Gastrocnemius medialis (tissue), 4 donors: ENCODE results near the gene CBX2. TPM values are rescaled to one million over a fixed set of nuclear protein-coding genes. Genes with fewer than 3 reads are reported as not detected.

Source experiments
- ATAC-seq, 2 donors: fragments of 150-250 bp; one replicate each; pipeline ENCODE4 v1.9.1; 2016
- DNase-seq, 2 donors: peaks; one replicate each; pipeline ENCODE4 v3.0.0-alpha.2; 2019
- H3K27ac ChIP-seq, 4 donors: fragments of 200-600 bp; sonication (generic); 1 replicate in 1 of 4; 2 replicates in 3 of 4; pipeline ENCODE4 v1.5.1; 2016 to 2018; ENCODE audit warnings: mild to moderate bottlenecking in 2 of 4, moderate library complexity in 1 of 4
- H3K27me3 ChIP-seq, 3 donors: fragments of 200-600 bp; sonication (generic) in 2 of 3; 1 replicate in 1 of 3; 2 replicates in 2 of 3; pipeline versions ENCODE4 v1.5.1 to v1.6.0; 2016 to 2019; ENCODE audit warnings: mild to moderate bottlenecking in 1 of 3, moderate library complexity in 1 of 3
- H3K36me3 ChIP-seq, 2 donors: fragments of 200-600 bp; sonication (generic) in 1 of 2; one replicate each; pipeline ENCODE4 v1.5.1; 2017 to 2018
- H3K4me1 ChIP-seq, 2 donors: fragments of 200-600 bp; sonication (generic) in 1 of 2; one replicate each; pipeline ENCODE4 v1.5.1; 2016 to 2017; ENCODE audit warnings: mild to moderate bottlenecking in 2 of 2
- H3K4me3 ChIP-seq, 4 donors: fragments of 200-600 bp; sonication (generic) in 3 of 4; 1 replicate in 1 of 4; 2 replicates in 3 of 4; pipeline ENCODE4 v1.5.1; 2016 to 2019; ENCODE audit warnings: mild to moderate bottlenecking in 2 of 4
- H3K9me3 ChIP-seq, 3 donors: fragments of 200-600 bp; sonication (generic) in 2 of 3; 1 replicate in 1 of 3; 2 replicates in 2 of 3; pipeline ENCODE4 v1.5.1; 2016 to 2019
- POLR2A ChIP-seq, 2 donors: fragments of 450-650 bp; IDR thresholded peaks; one replicate each; pipeline ENCODE4 v1.6.1; 2017; ENCODE audit warnings: antibody characterized with exemption in 2 of 2, mild to moderate bottlenecking in 2 of 2, moderate library complexity in 2 of 2
- in situ Hi-C, 4 donors: fragments of 200-750 bp; cut with MboI; loops; one replicate each; pipeline versions ENCODE4 v1.15.0 to v1.8.0; 2017; ENCODE audit warnings: low sequenced_read_pairs in 4 of 4
- intact Hi-C: fragments of 100-400 bp; cut with DNase I; formaldehyde crosslinking; loops from one replicate; pipeline ENCODE4 v1.15.1; 2023; ENCODE audit warnings: low total_unique reads
- total RNA-seq, 4 donors: library from RNA; depleted of rRNA; stranded (reverse); fragments of >200 nt; gene quantifications; one replicate each; pipeline versions ENCODE4 v1.1.0 to v1.2.3, GENCODE V29; 2016
- TF ChIP-seq, protein P1 (sequence below), 5 experiments: fragments of 450-650 bp in 3 of 5; fragments of 200-600 bp in 2 of 5; sonication (generic) in 2 of 5; IDR thresholded peaks in 4 of 5; conservative IDR thresholded peaks in 1 of 5; 1 replicate in 4 of 5; 2 replicates in 1 of 5; pipeline ENCODE4 v1.5.1; 2016 to 2019; ENCODE audit warnings: antibody characterized with exemption in 5 of 5, mild to moderate bottlenecking in 3 of 5, moderate library complexity in 3 of 5

The CBX2 gene
- total RNA-seq, 4 donors from 2014 or later, result 0.13 to 1.1 (median 0.42) TPM; not detected in 1

DNA sequence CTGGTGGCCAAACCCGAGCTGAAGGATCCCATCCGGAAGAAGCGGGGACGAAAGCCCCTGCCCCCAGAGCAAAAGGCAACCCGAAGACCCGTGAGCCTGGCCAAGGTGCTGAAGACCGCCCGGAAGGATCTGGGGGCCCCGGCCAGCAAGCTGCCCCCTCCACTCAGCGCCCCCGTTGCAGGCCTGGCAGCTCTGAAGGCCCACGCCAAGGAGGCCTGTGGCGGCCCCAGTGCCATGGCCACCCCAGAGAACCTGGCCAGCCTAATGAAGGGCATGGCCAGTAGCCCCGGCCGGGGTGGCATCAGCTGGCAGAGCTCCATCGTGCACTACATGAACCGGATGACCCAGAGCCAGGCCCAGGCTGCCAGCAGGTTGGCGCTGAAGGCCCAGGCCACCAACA lies 5.9 kb downstream of the CBX2 start:
- peaks cover 58 to 67% (median 63%) of the 10 kb centered on the region in 3 donors for H3K27me3 ChIP-seq
- H3K27ac ChIP-seq, result no peak overlapping the region
- H3K4me3 ChIP-seq, result no peak overlapping the region
- TF ChIP-seq, protein P1, sequence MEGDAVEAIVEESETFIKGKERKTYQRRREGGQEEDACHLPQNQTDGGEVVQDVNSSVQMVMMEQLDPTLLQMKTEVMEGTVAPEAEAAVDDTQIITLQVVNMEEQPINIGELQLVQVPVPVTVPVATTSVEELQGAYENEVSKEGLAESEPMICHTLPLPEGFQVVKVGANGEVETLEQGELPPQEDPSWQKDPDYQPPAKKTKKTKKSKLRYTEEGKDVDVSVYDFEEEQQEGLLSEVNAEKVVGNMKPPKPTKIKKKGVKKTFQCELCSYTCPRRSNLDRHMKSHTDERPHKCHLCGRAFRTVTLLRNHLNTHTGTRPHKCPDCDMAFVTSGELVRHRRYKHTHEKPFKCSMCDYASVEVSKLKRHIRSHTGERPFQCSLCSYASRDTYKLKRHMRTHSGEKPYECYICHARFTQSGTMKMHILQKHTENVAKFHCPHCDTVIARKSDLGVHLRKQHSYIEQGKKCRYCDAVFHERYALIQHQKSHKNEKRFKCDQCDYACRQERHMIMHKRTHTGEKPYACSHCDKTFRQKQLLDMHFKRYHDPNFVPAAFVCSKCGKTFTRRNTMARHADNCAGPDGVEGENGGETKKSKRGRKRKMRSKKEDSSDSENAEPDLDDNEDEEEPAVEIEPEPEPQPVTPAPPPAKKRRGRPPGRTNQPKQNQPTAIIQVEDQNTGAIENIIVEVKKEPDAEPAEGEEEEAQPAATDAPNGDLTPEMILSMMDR (IDR thresholded peaks at IDR 0.05 in 4 of 5, conservative IDR thresholded peaks at IDR 0.05 in 1 of 5), result no peak
- no peak for TF ChIP-seq POLR2A (IDR thresholded peaks at IDR 0.05)
- H3K9me3 ChIP-seq, result no peaks in the 10 kb centered on the region
- no peaks in the 10 kb centered on the region for H3K4me1 ChIP-seq
- intact Hi-C loops (no loop called here), in situ Hi-C loops (no loop called here)
- ATAC-seq (no peak), DNase-seq (no peak)
- no peaks in the 10 kb centered on the region for H3K36me3 ChIP-seq

DNA sequence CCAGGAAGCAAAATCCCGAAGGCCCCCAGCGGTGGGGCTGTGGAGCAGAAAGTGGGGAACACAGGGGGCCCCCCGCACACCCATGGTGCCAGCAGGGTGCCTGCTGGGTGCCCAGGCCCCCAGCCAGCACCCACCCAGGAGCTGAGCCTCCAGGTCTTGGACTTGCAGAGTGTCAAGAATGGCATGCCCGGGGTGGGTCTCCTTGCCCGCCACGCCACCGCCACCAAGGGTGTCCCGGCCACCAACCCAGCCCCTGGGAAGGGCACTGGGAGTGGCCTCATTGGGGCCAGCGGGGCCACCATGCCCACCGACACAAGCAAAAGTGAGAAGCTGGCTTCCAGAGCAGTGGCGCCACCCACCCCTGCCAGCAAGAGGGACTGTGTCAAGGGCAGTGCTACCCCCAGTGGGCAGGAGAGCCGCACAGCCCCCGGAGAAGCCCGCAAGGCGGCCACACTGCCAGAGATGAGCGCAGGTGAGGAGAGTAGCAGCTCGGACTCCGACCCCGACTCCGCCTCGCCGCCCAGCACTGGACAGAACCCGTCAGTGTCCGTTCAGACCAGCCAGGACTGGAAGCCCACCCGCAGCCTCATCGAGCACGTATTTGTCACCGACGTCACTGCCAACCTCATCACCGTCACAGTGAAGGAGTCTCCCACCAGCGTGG lies 6.5 kb downstream of the CBX2 start:
- in situ Hi-C loops (no loop called here), intact Hi-C loops (no loop called here)
- H3K27me3 ChIP-seq, result peaks cover 58 to 67% (median 63%) of the 10 kb centered on the region in 3 donors
- ATAC-seq, result no peak
- H3K4me1 ChIP-seq, result peaks cover 0 to under 1% of the 10 kb centered on the region in 2 donors
- no peaks in the 10 kb centered on the region for H3K9me3 ChIP-seq
- H3K4me3 ChIP-seq, result no peak overlapping the region
- DNase-seq, result no peak
- H3K36me3 ChIP-seq, result no peaks in the 10 kb centered on the region
- H3K27ac ChIP-seq, result no peak overlapping the region
- TF ChIP-seq, protein P1 (IDR thresholded peaks at IDR 0.05 in 4 of 5, conservative IDR thresholded peaks at IDR 0.05 in 1 of 5), result no peak
- no peak for TF ChIP-seq POLR2A (IDR thresholded peaks at IDR 0.05)

DNA sequence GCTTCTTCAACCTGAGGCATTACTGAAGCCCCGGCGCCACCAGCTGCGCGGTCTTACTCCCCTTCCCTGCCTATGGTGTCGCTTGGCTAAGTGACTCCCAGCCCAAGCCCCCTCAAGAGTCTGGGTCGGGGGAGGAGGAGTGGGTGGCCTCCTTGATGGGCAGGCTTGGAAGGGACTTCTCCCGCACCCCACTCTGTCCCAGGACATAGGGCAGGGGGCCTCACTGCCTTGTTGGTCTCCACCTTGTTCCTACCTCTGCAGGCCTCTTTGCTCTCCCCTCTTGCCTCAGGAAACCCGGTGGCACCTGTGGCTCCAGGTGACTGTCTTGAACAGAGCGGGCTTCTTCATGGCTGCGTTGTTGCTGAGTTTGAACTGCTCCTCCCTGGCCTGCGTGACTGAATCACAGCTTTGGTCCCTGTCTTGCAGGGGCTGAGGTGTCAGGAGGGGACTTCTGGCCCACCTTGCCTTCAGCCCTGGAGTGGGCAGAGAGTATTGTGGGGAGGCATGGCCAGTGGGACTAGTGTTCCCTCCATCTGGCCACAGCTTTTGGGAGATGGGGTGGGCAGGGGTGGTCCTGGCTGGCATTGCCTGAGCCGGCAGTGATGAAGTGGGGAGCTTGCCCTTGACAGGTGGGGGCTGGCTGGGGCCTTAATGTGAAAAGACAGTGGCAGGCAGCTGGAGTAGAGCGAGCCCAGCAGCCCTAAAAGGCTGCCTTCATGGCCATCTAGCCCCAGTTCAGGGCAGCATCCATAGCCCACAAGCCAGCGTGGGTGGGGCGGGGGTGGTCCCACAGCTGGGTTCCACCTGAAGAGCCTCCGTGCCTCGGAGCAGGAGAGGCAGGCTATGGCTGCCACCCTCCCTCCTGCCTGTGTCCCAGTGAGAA lies 7.3 kb downstream of the CBX2 start:
- no peaks in the 10 kb centered on the region for H3K9me3 ChIP-seq
- no peak for ATAC-seq
- no peak overlapping the region for H3K27ac ChIP-seq
- in situ Hi-C loops (no loop called here), intact Hi-C loops (no loop called here)
- no peaks in the 10 kb centered on the region for H3K36me3 ChIP-seq
- peaks cover 0 to 6% of the 10 kb centered on the region in 2 donors for H3K4me1 ChIP-seq
- DNase-seq, result no peak
- peaks cover 58 to 67% (median 63%) of the 10 kb centered on the region in 3 donors for H3K27me3 ChIP-seq
- H3K4me3 ChIP-seq, result no peak overlapping the region
- TF ChIP-seq, protein P1 (IDR thresholded peaks at IDR 0.05 in 4 of 5, conservative IDR thresholded peaks at IDR 0.05 in 1 of 5), result no peak
- no peak for TF ChIP-seq POLR2A (IDR thresholded peaks at IDR 0.05)

DNA sequence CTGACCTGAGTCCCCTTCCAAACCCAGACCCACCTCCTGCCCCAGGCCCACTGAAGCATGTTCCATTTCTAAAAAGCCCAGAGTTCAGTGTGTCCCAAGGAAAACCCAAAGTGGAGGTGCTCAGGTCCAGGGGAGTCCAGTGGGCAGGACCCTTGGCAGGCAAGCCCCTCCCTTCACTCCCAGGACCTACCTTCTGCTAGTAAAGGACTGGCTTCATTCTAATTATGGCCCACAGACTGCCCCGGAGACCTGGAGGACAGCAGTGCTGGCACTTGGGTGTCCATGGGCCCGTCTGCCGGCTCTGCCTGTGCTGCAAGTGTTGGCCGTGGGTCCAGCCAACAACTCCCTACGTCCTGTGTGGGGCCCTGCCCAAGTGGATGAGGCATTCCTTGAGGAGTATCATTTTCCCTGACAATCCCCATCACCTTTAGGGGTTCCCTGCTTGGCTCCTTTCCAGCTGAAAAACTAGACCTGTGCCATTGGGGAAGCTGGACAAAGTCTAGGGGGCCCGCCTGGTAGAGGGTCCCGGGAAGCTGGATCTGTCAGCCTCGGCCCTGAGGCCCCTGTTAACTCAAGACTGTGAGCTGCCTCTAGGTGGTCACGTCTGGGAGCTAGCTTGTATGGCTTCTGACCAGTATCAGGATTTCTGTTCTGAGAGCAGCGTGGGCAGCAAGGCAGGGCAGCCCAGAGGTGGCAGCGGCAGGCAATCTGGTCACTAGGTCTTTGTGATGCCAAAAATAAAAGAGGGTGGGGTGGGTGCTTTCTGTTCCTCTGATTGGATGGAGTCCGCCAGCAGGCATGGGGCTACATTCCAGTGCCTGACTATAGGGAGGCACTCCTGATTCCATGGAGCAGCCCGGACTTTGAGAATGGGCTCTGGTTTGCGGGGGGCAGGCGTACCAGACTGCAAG lies 8.2 kb downstream of the CBX2 start:
- Histone ChIP-seq H3K27ac (no peak overlapping the region), H3K4me3 (no peak overlapping the region), H3K9me3 (no peaks in the 10 kb centered on the region), H3K27me3 (peaks cover 58 to 67% (median 67%) of the 10 kb centered on the region in 3 donors), H3K4me1 (peaks cover 0 to 7% of the 10 kb centered on the region in 2 donors), H3K36me3 (no peaks in the 10 kb centered on the region)
- DNase-seq, result no peak
- TF ChIP-seq, protein P1 (IDR thresholded peaks at IDR 0.05 in 4 of 5, conservative IDR thresholded peaks at IDR 0.05 in 1 of 5), result no peak
- TF ChIP-seq POLR2A (IDR thresholded peaks at IDR 0.05), result no peak
- intact Hi-C loops, result no loop called here
- in situ Hi-C loops, result no loop called here
- no peak for ATAC-seq
